PFSK-1 (cell line): ENCODE measurements around the gene VIL1.

ENCODE experiments used
- FOXP2 ChIP-seq: optimal IDR thresholded peaks from 2 replicates; pipeline ENCODE3; 2011; ENCODE audit warnings: borderline replicate concordance, control low read depth, inconsistent platforms; ENCODE audit not compliant: insufficient read depth; ENCODE audit errors: extremely low read length, extremely low read depth
- POLR2AphosphoS5 ChIP-seq: IDR thresholded peaks from 2 replicates; pipeline ENCODE4 v1.6.1; 2012; ENCODE audit warnings: low read depth, mild to moderate bottlenecking, control low read depth, low read length, moderate library complexity
- SIN3A ChIP-seq: IDR thresholded peaks from 2 replicates; pipeline ENCODE4 v1.6.1; 2012; ENCODE audit warnings: mild to moderate bottlenecking, low read length, moderate library complexity, borderline replicate concordance; ENCODE audit not compliant: insufficient read depth
- TAF1 ChIP-seq: IDR thresholded peaks from 2 replicates; pipeline ENCODE4 v1.6.1; 2012; ENCODE audit warnings: low read length, control low read depth, borderline replicate concordance; ENCODE audit not compliant: insufficient read depth
- TF ChIP-seq, protein P1 (sequence below), 2 experiments: IDR thresholded peaks; 2 replicates each; pipeline versions ENCODE4 v1.6.1 to v1.8.0; 2011 to 2012; ENCODE audit warnings: low read depth in 2 of 2, low read length in 2 of 2, control low read depth in 1 of 2, inconsistent platforms in 1 of 2, mild to moderate bottlenecking in 1 of 2, moderate library complexity in 1 of 2; ENCODE audit not compliant: insufficient read depth in 1 of 2

The VIL1 gene

DNA sequence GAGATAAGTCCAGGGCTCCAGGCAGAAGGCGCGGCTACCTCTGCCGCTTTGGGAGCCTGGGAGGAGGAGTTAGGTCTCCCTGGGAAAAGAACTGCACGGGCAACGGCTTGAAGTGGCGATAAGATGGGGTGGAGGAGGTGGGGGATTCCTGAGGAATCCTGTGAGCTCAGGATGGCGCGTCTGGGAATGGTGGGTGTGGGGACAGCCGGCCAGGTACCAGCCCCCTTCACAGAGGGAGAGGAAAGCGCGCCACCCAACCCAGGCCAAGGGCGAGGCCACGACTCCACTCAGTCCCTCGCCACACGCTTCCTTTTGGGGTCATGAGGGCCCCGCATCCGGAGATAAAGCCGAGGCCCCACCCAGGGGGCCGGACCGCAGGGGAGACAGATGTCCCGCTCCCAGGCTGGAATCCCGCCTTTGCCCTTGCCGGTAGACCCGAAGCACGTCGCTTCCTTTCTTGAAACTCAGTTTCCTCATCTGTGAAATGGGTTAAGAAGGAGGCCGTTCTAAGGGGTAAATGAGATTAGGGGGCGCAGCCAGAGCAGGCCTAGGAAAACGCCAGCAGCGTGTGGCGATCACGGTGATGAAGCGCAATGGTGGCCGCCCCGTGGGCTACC, 21.0 kb upstream of the VIL1 start:
- TF ChIP-seq, protein P1, sequence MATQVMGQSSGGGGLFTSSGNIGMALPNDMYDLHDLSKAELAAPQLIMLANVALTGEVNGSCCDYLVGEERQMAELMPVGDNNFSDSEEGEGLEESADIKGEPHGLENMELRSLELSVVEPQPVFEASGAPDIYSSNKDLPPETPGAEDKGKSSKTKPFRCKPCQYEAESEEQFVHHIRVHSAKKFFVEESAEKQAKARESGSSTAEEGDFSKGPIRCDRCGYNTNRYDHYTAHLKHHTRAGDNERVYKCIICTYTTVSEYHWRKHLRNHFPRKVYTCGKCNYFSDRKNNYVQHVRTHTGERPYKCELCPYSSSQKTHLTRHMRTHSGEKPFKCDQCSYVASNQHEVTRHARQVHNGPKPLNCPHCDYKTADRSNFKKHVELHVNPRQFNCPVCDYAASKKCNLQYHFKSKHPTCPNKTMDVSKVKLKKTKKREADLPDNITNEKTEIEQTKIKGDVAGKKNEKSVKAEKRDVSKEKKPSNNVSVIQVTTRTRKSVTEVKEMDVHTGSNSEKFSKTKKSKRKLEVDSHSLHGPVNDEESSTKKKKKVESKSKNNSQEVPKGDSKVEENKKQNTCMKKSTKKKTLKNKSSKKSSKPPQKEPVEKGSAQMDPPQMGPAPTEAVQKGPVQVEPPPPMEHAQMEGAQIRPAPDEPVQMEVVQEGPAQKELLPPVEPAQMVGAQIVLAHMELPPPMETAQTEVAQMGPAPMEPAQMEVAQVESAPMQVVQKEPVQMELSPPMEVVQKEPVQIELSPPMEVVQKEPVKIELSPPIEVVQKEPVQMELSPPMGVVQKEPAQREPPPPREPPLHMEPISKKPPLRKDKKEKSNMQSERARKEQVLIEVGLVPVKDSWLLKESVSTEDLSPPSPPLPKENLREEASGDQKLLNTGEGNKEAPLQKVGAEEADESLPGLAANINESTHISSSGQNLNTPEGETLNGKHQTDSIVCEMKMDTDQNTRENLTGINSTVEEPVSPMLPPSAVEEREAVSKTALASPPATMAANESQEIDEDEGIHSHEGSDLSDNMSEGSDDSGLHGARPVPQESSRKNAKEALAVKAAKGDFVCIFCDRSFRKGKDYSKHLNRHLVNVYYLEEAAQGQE (IDR thresholded peaks at IDR 0.05; ENCODE audit: insufficient read depth in 1 of 2, low read depth in 2 of 2, low read length in 2 of 2): no peak
- no peak for TF ChIP-seq FOXP2
- TF ChIP-seq POLR2AphosphoS5: no peak
- TF ChIP-seq TAF1: no peak
- TF ChIP-seq SIN3A: no peak

DNA sequence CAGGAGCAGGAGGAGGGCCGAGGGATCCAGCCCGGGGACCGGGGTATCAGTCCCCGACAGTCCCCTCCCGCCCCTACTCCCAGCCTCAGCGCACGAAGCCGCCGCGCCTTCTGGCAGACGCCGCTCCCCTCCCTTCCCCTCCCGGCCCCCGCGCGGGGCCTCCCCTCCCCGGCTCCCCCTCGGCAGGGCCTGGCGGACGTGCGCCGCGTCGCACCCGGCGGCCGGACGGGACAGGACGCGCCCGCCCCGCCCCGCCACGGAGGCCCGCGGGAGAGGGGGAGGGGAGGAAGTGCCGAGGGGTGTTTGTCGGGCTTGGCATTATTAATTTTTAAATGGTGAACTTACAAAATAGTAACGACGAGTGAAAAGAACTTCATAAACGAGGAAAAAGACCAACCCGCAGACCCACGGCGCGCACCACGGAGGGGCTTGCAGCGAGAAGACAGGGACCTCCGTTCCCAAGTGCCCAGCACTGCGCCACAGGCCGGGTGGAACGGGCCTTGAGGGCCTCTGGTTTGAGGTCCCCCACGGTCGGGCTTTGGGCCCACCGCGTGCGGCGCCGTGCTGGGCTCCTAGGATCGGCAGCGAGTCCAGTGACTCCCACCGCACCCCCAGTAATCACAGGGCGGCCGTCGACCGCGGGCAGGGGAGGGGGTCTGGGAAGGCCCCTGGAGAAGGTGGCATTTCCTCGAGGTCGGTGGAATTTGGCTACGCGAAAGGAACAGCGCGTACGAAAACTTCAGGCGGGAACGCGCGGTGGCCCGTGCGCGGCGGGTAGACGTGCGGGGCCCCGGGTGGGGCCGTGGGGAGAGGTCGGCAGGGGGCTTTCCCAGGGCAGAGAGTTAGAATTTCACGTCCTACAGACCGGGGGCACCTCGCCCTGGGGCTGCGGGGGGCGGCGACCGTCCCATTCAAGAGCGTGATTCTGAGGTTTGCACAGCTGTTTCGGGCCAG, 20.2 kb upstream of the VIL1 start:
- no peak for TF ChIP-seq SIN3A
- no peak for TF ChIP-seq POLR2AphosphoS5
- TF ChIP-seq, protein P1 (IDR thresholded peaks at IDR 0.05; ENCODE audit: insufficient read depth in 1 of 2, low read depth in 2 of 2, low read length in 2 of 2): no peak
- TF ChIP-seq FOXP2: no peak
- no peak for TF ChIP-seq TAF1

DNA sequence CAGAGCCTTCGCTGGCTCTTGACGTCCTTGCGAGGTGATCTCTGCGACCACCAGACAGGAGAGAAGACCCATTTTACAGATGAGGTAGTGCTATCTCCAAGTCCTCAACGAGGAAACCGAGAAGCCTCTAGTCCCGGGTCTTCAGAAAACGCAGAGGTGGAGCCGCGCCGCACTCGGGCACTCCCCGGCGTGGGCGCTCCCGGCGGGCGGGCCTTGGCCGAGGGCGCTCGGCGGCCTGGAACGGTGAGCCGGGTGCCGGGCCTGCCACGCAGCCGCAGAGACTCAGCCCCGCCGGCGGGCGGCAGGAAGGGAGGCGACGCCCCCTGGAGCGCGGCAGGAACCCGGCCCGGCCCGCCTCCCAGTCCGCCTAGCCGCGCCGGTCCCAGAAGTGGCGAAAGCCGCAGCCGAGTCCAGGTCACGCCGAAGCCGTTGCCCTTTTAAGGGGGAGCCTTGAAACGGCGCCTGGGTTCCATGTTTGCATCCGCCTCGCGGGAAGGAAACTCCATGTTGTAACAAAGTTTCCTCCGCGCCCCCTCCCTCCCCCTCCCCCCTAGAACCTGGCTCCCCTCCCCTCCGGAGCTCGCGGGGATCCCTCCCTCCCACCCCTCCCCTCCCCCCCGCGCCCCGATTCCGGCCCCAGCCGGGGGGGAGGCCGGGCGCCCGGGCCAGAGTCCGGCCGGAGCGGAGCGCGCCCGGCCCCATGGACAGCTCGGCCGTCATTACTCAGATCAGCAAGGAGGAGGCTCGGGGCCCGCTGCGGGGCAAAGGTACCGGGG, 19.3 kb upstream of the VIL1 start, which contains the start of gene CTDSP1:
Gene CTDSP1, plus strand, starts transcription at position 478 of the 776 bp plus-strand sequence. Its CDS starts 223 bp downstream, at position 701.
- TF ChIP-seq POLR2AphosphoS5: no peak
- TF ChIP-seq FOXP2: peak; percentile 80
- 0 out of 2 replicates have a peak, but pooled peaks have one; percentile 10 for TF ChIP-seq SIN3A
- TF ChIP-seq TAF1: no peak
- TF ChIP-seq, protein P1 (IDR thresholded peaks at IDR 0.05; ENCODE audit: insufficient read depth in 1 of 2, low read depth in 2 of 2, low read length in 2 of 2): no peak

DNA sequence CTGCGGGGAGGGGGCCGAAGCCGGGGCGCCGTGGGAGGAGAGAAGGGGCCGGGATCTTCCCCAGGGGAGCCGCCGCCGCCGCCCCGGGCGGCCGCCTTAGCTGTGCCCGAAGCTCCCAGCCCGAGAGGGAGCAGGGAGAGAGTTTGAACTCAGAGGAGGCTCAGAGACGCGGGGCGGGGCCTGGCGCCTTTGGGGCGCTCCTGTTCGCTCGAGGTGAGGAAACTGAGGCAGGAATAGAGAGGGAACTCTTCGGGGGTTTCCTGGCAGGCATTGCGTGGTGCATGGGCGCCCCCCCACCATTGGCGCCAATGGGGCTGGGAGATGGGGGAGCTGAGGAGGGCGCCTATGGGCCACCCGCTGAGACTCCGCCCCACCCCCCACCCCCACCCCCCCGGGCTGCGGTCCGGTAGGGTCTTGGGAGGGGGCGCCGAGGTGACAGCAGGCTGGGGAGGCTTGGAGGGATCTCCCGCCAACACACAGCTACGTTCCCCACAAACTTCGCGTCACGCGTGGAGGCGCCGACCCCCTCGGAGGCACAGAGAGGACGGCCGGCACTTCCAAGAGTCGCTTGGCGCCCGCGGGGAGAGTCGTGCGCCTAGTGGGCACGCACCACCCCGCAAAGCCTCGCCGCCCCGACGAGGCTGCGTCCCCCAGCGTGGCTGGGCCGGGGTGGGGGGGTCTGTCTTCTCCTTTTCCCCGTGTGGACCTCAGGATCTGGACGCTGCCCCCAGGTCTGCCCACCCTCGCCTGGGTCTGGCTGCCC, 18.6 kb upstream of the VIL1 start:
- TF ChIP-seq FOXP2: no peak
- no peak for TF ChIP-seq TAF1
- no peak for TF ChIP-seq SIN3A
- TF ChIP-seq, protein P1 (IDR thresholded peaks at IDR 0.05; ENCODE audit: insufficient read depth in 1 of 2, low read depth in 2 of 2, low read length in 2 of 2): no peak
- no peak for TF ChIP-seq POLR2AphosphoS5
